ENCODE measurements around the gene DENND6B. TPM values are rescaled to one million over a fixed set of nuclear protein-coding genes. Genes with fewer than 3 reads are reported as not detected.

Gene DENND6B
- total RNA-seq, 4 donors from 2014 or later = 2.9 to 15.5 (median 8.0) TPM

- H3K9me3 ChIP-seq = no peaks in the 10 kb centered on the region
- H3K27ac ChIP-seq = no peak overlapping the region
- H3K4me1 ChIP-seq = no peaks in the 10 kb centered on the region
- intact Hi-C loops (cut with DNase I; ENCODE audit: low total_unique reads) = no loop called here
- no peaks in the 10 kb centered on the region for H3K27me3 ChIP-seq
- no peak overlapping the region for H3K4me3 ChIP-seq
- no peak for DNase-seq
- H3K36me3 ChIP-seq = no peaks in the 10 kb centered on the region
- TF ChIP-seq POLR2A (IDR thresholded peaks at IDR 0.05) = no peak
- TF ChIP-seq CTCF (IDR thresholded peaks at IDR 0.05) = no peak
Measured at GRCh38 chr22:50285568-50286229, 41.1 kb downstream of the DENND6B start.

GRCh38 chr22:50284479-50284878, 42.3 kb downstream of the DENND6B start:
- no peaks in the 10 kb centered on the region for H3K27me3 ChIP-seq
- H3K9me3 ChIP-seq = no peaks in the 10 kb centered on the region
- TF ChIP-seq CTCF (IDR thresholded peaks at IDR 0.05) = no peak
- no peak for TF ChIP-seq POLR2A (IDR thresholded peaks at IDR 0.05)
- no peak for DNase-seq
- H3K27ac ChIP-seq = no peak overlapping the region
- no peak overlapping the region for H3K4me3 ChIP-seq
- no peaks in the 10 kb centered on the region for H3K4me1 ChIP-seq
- no peaks in the 10 kb centered on the region for H3K36me3 ChIP-seq
- intact Hi-C loops (cut with DNase I; ENCODE audit: low total_unique reads) = no loop called here

- H3K4me3 ChIP-seq = no peak overlapping the region
- intact Hi-C loops (cut with DNase I; ENCODE audit: low total_unique reads) = no loop called here
- TF ChIP-seq POLR2A (IDR thresholded peaks at IDR 0.05) = no peak
- TF ChIP-seq CTCF (IDR thresholded peaks at IDR 0.05) = no peak
- no peak overlapping the region for H3K27ac ChIP-seq
- H3K4me1 ChIP-seq = no peaks in the 10 kb centered on the region
- H3K36me3 ChIP-seq = no peaks in the 10 kb centered on the region
- no peak for DNase-seq
- H3K27me3 ChIP-seq = no peaks in the 10 kb centered on the region
- no peaks in the 10 kb centered on the region for H3K9me3 ChIP-seq
Measured at GRCh38 chr22:50283821-50284220, 43.0 kb downstream of the DENND6B start.

GRCh38 chr22:50282361-50283155, 44.3 kb downstream of the DENND6B start:
- DNase-seq = no peak
- Histone ChIP-seq H3K4me1 (no peaks in the 10 kb centered on the region), H3K27me3 (no peaks in the 10 kb centered on the region), H3K9me3 (no peaks in the 10 kb centered on the region), H3K36me3 (no peaks in the 10 kb centered on the region), H3K4me3 (no peak overlapping the region), H3K27ac (peak overlapping the region in 1 of 2 donors; percentile 17)
- TF ChIP-seq CTCF (IDR thresholded peaks at IDR 0.05) = no peak
- TF ChIP-seq POLR2A (IDR thresholded peaks at IDR 0.05) = no peak
- intact Hi-C loops (cut with DNase I; ENCODE audit: low total_unique reads) = no loop called here

- Histone ChIP-seq H3K4me3 (no peak overlapping the region), H3K27me3 (no peaks in the 10 kb centered on the region), H3K27ac (no peak overlapping the region), H3K36me3 (no peaks in the 10 kb centered on the region), H3K4me1 (no peaks in the 10 kb centered on the region), H3K9me3 (no peaks in the 10 kb centered on the region)
- DNase-seq = no peak
- intact Hi-C loops (cut with DNase I; ENCODE audit: low total_unique reads) = no loop called here
- no peak for TF ChIP-seq CTCF (IDR thresholded peaks at IDR 0.05)
- TF ChIP-seq POLR2A (IDR thresholded peaks at IDR 0.05) = no peak
Measured at GRCh38 chr22:50281957-50282356, 44.9 kb downstream of the DENND6B start.
